Dedifferentiated amniotic fluid mesenchymal stem cell (primary cell): ENCODE data around the gene TNF.

Source experiments
- DNase-seq: peaks from one replicate; pipeline ENCODE4 v3.0.0-alpha.2; 2016; ENCODE audit errors: extremely low spot score

Gene TNF

DNA sequence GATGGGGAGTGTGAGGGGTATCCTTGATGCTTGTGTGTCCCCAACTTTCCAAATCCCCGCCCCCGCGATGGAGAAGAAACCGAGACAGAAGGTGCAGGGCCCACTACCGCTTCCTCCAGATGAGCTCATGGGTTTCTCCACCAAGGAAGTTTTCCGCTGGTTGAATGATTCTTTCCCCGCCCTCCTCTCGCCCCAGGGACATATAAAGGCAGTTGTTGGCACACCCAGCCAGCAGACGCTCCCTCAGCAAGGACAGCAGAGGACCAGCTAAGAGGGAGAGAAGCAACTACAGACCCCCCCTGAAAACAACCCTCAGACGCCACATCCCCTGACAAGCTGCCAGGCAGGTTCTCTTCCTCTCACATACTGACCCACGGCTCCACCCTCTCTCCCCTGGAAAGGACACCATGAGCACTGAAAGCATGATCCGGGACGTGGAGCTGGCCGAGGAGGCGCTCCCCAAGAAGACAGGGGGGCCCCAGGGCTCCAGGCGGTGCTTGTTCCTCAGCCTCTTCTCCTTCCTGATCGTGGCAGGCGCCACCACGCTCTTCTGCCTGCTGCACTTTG is at the start of gene TNF:
Gene TNF, plus strand, starts transcription at position 231 of the 567 bp plus-strand sequence. Its CDS starts 177 bp downstream, at position 408.
- no peak for DNase-seq

DNA sequence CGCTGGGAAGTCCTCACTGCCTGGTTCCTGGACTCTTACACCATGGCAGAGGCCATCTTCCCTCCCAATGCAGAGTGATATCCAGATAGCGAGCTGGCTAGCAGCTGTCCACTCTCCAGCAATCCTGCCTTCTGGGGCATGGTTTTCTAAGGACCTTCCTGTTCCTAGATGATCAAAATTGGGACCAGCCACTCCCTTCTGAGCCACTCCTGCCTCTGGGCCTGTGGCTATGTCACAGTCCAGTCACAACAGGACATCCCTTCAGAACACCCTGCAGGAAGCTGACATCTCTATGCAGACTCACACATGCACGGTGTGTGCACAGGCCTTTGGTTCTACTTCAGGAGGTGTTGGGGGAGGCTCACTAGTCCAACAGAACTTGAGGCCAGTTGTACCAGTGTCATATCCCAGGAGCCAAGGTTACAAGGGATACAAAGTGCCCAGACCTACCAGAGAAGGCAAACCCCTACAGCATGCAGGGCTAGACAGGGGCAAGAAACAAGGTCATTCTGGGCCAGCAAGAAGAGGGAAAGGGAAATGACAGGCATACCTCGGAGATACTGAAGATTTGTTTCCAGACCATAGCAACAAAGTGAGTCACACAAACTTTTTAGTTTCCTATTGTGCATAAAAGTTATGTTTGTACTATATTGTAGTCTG is 49.3 kb upstream of the TNF start:
- DNase-seq = no peak

GRCh38 chr6:31528307-31528777 is 47.0 kb upstream of the TNF start:
- DNase-seq = no peak

DNA sequence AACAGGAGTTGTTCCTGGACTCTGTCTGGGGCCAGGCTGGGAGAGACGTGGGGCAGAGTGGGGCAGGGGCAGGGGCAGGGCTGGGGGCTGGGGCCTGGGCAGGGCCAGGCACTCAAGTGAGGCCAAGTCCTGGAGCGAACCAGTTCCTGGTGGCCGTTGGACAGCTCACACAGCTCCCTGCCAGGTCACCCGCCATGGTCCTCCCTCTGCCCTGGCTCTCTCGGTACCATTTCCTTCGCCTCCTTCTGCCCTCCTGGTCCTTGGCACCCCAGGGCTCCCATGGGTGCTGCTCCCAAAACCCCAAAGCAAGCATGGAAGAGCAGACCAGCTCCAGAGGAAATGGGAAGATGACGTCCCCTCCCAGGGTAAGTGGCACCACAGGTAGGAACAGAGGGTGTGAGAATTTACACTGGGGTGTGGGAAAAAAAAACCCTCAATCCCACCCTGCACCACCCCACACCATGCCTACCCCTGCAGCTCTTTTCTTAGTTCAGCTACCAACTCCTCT is 46.5 kb upstream of the TNF start, which contains the start of gene MCCD1:
Gene MCCD1, plus strand, starts transcription at position 142 of the 508 bp plus-strand sequence. Its CDS starts 53 bp downstream, at position 195.
- no peak for DNase-seq

- DNase-seq = no peak
Observed at GRCh38 chr6:31529329-31530150, 45.8 kb upstream of the TNF start.

DNA sequence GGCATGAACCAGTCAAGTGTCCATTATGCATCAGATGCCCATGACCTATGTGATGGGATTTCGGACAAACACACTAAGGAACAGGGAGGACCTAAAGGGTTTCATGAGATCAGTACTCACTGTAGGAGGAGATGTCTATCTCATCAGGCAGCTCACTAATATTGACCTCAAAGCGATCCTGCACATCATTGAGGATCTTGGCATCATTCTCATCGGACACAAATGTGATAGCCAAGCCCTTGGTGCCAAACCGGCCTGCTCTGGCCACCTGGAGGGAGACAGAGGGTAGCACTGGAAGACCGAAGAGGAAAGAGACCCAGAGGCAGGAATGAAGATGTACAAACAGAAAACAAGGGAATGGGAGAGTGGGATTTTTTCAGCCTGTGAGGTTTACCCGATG is 44.7 kb upstream of the TNF start:
- DNase-seq = no peak

DNA sequence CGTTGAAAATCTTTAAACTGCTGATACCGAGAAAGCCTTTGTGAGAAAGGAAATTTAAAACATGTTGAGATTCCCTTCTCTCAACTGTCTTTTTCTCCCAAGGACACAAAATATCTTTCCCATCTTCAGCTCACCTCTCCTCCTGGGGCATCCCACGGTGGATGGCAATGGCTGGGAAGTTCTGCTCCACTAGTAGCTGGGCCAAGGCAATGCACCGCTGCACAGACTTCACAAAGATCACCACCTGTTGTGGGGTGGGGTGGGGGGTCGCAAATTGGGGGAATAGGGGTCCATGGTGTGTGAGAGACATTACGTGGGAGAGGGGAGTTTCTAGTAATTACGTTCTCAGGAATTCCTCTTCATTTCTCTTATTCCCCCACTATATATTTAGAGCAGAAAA is 44.2 kb upstream of the TNF start:
- no peak for DNase-seq

GRCh38 chr6:31531771-31532643 is 43.4 kb upstream of the TNF start:
- DNase-seq = no peak

DNA sequence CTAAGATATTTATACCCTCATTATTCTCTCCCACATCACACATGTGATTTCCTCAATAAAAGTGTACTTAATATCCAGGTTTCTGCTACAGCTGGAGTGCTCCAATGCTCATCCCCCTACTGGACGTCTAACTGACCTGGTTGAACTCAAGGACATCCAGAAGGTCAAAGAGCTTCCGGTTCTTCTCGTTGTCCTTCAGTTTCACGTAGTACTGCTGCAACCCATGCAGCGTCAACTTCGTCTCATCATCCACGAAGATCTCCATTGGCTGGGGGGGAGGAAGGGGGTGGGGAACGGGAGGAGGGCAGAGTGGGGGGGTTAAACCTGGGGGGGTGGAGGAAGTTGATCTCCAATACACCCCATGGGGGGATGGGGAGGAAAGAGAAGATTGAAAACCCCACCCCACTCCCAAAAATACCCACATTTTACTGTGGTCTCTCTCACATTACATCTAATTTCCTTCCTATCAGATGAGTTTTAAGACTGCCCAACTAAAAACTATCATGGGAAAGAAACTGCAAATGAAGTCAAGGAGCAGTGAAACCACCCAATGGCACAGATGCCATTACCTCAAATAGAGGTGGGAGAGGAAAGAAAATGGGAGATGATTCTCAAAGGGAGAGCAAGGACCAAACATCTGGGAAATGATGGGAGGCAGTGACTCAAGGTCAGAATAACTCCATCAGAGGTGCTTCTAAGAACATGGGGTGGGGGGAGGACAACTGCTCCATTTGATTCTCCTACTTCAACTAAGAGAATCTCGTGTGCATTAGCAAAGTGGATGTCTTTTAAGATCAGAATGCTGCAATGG is 42.5 kb upstream of the TNF start:
- no peak for DNase-seq

GRCh38 chr6:31533455-31533841 is 41.9 kb upstream of the TNF start:
- no peak for DNase-seq

GRCh38 chr6:31534011-31534410 is 41.4 kb upstream of the TNF start:
- no peak for DNase-seq

GRCh38 chr6:31534521-31535040 is 40.8 kb upstream of the TNF start:
- DNase-seq = no peak

DNA sequence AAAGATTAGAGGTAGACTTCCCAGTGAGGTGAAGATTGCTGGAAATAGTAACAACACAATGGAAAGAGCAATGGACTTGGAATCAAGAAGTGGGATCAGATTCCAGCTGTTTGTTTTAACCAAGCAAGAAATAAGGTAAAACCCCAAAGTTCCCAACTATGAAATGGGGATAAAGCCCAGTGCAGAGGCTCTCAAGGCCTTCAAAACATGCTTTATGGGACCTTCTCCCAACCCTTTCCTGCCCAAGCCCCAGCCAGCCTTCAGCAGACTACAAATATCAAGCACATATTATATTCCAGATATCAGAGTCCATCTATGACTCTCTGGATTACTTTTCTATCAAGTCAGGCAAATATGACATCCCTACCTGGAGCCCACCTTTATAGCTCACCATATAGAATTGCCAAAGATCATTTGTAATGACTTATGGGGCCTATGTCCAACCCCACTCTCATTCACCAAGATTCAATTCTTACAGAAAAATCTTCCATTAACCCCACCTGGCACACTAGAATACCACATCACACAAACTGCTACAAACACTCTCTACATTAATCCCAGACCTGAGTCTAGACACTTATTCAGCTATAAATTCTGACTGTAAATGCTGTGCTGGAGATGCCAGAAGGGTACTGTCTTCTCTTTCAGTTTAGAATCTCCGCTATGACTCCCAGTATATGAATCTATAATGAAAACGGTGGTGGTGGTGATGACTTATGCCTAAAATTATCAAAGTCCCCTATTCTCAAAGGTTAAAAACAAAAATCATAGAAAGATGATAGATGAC is 39.6 kb upstream of the TNF start:
- DNase-seq = no peak

- DNase-seq = no peak
Observed at GRCh38 chr6:31538805-31539400, 36.5 kb upstream of the TNF start.

DNA sequence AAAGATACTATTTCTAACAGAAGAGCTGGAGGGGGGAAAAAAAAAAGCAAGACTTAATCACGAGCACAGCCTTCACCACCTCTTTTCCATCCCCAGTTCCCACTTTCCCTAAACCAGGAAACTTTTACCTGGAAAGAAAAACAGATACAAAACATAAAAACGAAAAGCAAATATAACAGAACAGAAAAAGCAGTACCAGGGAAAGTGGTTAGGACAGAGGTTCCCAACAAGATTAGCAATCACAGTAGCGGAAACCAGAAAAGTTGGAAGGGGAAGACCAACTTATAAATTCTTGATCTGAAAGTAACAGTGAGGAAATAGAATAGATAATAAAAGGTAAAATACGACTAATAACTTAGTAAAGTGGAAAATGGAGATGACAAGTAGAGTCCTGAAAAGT is 34.7 kb upstream of the TNF start:
- no peak for DNase-seq

DNA sequence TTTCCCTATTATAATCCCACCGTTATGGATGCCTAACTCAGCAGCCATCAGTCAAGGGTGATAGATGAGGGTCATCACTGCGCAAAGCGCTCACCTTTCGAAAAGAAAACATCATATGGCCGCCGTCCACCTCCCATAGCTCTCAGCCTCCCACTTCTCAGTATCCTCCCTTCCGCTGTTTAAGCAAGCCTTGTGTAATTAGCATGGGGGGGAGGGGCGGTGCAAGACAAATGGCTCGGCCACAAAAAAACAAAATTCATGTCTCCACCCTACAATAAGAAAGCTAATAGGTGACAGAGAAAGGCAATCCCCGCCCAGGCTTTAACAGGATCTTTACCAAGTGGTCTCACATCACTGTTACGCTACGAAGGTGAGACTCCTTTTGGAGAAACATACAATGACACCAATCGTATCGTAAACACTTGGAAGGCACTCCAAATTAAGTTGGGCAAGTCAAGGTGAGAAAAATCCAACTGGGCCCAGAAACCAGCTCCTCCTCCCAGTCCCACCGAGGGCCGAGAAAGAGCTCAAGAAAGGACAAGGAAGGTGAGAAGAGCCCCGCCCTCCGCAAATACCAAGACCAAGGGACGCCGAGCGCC is 34.2 kb upstream of the TNF start:
- no peak for DNase-seq

GRCh38 chr6:31541658-31542521 is 33.5 kb upstream of the TNF start, which contains the start of gene DDX39B:
Gene DDX39B (minus strand): TSS chr6:31542003. CDS start chr6:31540532, 1,471 bp downstream.
- DNase-seq = peak; percentile 95

DNA sequence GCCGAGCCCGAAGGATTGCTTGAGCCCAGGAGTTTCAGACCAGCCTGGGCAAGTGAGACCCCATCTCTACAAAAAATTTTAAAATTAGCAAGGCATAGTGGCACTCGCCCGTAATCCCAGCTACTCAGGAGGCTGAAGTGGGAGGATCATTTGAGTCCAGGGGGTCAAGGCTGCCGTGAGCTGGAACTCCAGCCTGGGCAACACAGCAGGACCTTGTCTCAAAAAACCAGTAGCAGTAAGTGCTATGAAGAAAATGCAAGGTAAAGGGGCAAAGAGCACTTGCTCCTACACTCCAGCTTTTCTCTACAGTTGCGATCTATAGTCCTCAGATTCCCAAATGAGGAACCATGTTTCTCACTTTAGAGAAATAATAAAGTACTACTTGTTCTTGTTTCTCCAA is 31.7 kb upstream of the TNF start:
- no peak for DNase-seq
